Measurements from ENCODE around the gene PAX7.

GRCh38 chr1:18707696-18708257 lies 77.1 kb downstream of the PAX7 start:
- TF ChIP-seq CTCF (IDR thresholded peaks at IDR 0.05) (no peak), POLR2AphosphoS5 (IDR thresholded peaks at IDR 0.05) (no peak)

Data from prostate gland (tissue), 2 donors.